HG03571 (cell line): ENCODE data around the gene TRIOBP.

Experiments used
- ATAC-seq: cut with Tn5 transposase; IDR thresholded peaks from one replicate; pipeline ENCODE4 v1.9.1; 2021; ENCODE audit not compliant: unreplicated experiment

TRIOBP gene

DNA sequence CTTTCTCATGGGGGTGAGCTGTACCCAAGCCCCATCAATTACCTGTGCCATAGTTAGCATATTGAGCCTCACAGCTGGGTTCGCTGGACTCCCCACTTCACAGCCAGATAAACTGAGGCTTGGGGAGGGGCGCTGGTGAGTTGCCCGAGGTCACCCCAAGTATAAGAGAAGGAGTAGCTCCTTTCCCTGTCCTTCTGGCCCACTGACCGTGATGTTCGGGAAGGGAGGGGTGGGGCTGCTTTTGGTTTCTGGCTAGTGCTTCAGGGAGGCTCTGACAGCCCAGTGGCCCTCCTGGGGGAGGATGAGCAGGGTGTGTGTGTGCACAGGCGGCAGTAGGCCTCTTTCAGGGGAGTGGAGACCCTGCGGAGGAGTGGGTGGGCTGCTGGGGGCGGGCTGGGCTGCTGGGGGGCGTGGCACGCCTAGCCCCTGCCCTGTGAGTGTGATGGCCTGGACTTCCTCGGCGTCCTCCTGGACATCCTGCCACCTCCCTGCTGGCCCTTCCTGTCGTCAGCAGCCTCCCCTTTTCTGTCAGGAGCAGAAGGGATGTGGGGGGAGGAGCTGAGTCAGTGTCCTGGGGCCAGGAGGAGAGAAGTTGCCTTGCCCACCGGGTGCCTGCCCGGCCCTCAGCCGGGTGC lies 50.3 kb downstream of the TRIOBP start:
- no peak for ATAC-seq

GRCh38 chr22:37747715-37748100 lies 50.9 kb downstream of the TRIOBP start:
- ATAC-seq, result no peak

GRCh38 chr22:37748659-37749058 lies 51.8 kb downstream of the TRIOBP start:
- ATAC-seq, result no peak

- ATAC-seq, result no peak
Measured at GRCh38 chr22:37749226-37749625, 52.4 kb downstream of the TRIOBP start.

- ATAC-seq, result no peak
Measured at GRCh38 chr22:37749831-37750595, 53.2 kb downstream of the TRIOBP start.

DNA sequence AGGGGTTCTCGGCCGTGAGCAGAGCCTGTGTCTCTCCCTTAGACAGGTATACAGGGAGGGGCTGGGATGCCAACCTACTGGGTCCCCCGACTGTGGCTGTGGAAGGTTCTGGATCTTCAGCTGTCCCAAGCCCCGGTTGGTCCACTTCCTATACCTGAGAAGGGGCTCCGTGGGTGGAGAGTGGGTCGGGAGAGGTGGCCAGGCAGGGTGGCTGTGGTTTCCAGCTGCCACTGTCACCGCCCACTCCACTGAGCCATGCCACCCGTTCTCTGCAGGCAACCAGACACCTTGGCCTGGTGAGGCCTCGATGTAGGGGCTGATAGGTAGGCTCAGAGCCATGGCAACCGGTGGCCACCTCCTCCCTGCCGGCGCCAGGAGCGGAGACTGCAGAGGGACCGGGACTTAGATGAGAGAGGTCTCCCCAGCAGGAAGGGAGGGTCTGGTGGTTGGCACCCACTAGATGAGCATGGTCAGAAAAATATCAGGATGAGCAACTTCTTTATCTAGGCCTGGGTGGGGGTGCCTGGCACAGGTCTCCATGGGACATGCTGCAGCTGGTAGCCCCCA lies 53.8 kb downstream of the TRIOBP start:
- no peak for ATAC-seq

DNA sequence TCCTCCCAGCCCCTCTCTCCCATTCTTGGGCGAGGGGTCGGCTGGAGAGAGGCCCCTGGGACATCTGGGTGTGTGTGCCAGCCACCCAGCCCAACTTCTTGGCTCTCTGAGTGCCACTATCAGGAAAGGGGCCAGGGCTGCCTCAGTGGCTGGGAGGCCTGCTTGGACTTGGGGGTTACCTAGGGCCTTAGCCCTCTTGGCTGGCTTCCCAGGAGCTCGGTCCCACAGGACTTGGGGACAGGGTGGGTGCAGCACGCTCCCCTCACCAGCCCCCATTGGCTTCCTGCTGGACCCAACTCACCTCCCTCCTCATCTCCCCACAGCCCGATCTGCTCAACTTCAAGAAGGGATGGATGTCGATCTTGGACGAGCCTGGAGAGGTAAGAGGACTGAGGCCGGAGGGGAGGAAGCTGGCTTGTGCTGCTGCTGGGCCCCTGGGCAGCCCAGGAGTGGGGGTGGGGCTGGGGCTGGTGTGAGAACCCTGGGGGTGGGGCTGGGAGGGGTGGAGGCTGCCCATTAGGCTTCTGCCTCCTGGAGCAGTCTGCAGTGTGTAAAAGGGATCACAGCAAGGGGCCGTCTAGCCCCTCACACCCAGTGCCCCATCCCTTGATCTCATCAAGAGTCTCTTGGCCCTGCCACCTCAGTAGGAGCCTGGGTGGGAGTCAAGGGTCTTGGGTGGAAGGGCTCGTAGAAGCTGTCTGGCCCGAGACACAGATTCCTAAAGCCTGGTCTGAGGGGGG lies 54.8 kb downstream of the TRIOBP start:
- no peak for ATAC-seq

- no peak for ATAC-seq
Measured at GRCh38 chr22:37752189-37753087, 55.6 kb downstream of the TRIOBP start.

GRCh38 chr22:37753746-37754145 lies 56.9 kb downstream of the TRIOBP start:
- no peak for ATAC-seq

DNA sequence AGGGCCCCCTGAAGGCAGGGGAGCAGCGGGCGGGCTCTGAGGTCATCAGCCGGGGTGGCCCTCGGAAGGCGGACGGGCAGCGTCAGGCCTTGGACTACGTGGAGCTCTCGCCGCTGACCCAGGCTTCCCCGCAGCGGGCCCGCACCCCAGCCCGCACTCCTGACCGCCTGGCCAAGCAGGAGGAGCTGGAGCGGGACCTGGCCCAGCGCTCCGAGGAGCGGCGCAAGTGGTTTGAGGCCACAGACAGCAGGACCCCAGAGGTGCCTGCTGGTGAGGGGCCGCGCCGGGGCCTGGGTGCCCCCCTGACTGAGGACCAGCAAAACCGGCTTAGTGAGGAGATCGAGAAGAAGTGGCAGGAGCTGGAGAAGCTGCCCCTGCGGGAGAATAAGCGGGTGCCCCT lies 60.8 kb downstream of the TRIOBP start:
- no peak for ATAC-seq

DNA sequence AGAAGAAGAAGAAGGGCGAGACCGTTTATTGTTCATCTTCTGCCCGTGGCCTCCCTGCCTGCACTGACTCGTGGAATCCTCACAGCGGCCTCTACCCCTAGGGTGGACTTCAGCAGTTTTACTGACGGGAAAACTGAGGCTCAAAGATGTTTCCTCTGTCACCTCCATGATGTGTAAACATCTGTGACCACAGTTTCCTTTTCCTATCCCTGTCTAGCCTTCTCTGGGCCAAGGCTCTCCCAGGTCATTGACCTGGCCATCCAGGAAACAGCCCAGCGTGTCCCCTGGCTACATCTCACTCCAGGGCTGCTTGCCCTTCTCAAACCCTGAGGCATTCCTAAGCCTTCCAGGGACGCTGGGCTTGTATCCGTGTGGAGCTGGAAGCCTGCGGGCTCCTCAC lies 61.8 kb downstream of the TRIOBP start:
- ATAC-seq, result no peak

DNA sequence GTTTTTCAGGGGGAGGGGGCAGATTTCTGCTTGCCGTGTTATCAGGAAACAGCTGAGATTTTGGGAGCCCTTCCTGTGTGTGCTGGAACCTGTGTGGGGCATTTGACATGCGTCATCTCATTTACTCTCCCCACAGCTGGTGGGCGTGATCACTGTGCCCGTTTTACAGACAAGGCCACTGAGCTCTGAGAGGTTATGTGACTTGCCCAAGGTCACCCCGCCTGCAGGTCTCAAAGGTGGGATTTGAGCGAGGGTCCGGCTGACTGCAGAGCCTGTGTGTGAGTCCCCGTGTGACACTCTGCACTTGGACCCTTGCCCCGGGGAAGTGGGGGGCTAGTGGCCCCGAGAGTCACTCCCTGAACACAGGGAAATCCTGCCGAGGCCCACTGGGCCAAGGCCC lies 62.4 kb downstream of the TRIOBP start:
- no peak for ATAC-seq

GRCh38 chr22:37760152-37760551 lies 63.3 kb downstream of the TRIOBP start:
- ATAC-seq, result no peak

DNA sequence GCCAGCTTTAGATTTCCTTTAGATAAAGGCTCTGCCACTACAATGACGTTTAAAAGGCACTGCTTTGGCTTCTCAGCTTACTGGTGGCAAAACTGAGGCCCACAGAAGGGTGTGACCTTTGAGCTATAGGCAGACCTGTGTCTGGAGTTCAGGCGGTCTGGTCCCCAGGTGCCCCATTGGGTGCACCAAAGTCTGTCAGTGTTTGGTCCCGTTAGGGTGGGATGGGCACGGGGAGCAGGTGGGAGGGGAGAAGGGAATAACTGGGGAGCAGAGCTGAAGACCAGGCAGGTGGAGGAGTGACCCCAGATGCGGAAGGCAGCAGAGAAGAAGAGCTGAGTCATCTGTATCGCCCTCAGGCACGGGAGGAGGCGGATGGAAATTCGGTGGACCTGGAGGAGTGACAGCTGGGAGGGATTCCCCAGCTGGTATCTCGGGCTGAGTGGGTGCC lies 65.6 kb downstream of the TRIOBP start:
- no peak for ATAC-seq

- no peak for ATAC-seq
Measured at GRCh38 chr22:37763012-37763411, 66.2 kb downstream of the TRIOBP start.

DNA sequence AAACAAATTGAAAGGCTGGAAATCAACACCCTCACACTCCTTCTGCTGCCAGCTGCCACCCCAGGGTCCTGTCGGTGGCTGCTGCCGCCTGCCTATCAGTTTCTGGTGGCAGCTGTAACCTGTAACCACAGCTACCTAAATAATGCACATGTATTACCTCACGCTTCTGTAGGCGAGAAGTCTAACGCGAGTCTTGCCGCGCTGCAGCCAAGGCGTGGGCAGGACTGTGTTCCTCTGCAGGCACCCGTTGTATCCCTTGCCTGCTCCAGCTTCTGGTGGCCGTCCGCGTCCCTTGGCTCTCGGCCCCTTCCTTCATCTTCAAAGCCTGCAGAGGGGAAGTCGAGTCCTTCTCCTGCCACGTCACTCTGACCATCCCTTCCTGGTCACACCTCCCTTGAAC lies 66.8 kb downstream of the TRIOBP start:
- no peak for ATAC-seq

DNA sequence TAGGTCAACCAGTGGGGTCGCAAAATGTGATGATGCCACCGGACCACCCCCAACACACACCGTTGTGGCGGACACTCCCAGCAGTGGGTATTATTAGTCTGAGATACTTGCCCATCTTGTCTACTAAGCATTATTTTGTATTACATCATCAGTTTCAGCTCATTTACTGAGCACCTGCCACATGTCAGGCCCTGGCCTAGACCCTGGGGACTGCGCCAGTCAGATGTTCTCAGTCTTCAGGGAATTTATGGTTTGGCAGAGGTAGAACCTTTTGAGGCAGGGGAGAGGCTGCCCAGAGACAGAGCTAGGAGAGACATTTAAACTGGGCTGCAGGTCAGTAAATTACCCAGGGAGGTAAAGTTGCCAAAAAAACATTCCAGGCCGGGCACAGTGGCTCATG lies 67.8 kb downstream of the TRIOBP start:
- no peak for ATAC-seq

GRCh38 chr22:37765498-37765897 lies 68.7 kb downstream of the TRIOBP start:
- no peak for ATAC-seq

DNA sequence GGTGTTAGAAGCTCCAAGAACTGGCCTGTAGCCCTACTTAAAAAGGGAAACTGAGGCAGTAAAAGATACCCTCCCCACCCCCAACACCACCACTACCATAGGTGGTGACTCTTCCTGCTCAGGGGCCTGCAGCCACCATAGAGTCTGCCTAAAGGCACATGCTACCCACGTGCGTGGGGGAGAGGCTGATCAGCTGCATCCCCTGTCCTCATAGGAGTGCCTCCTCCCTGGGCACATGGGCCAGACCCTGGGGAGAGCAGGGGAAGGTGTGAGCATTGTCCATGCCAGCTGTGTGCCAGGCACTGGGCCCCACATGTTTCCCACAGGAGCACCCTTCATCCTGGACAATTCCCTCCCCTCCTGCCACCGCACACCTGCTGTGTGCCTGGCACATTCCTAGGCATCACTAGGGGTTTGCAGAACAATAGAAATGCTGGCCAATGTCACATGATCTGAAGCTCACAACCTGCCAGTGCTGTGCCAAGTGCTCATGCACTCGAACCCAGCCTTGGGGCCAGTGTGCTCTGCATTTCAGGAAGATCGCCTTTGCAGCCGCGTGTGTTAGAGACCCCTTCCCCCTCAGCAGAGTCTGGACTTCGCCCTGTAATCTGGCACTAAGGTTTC lies 69.2 kb downstream of the TRIOBP start:
- no peak for ATAC-seq

GRCh38 chr22:37768273-37768672 lies 71.4 kb downstream of the TRIOBP start:
- no peak for ATAC-seq
